CD4-positive, alpha-beta T cell treated with Interleukin-21 for 1 hour (primary cell): Measurements from ENCODE around the gene PLEKHN1.
A peak's percentile ranks its signal among the peaks of the same experiment; 100 is the strongest.

Experiments used
- DNase-seq: peaks from one replicate; pipeline ENCODE4 v3.0.0-alpha.2; 2020

Gene PLEKHN1

GRCh38 chr1:931380-932172, 34.7 kb upstream of the PLEKHN1 start:
- DNase-seq, result no peak

DNA sequence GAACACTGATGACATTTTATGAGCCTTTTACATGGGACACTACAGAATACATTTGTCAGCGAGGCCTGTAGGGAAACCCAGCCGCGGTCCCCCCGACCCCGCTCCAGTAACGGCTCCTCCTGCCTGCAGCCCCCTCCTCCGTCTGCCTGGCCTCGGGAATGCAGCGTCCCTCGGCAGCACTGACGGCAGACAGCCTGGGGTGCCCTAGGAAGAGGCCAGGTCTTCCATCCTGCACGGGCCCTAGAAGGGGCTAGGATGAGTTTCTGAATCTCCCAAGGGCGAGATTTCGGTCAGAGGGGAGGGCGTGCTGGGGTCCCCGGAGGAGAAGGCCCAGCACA, 34.1 kb upstream of the PLEKHN1 start:
- DNase-seq, result no peak

DNA sequence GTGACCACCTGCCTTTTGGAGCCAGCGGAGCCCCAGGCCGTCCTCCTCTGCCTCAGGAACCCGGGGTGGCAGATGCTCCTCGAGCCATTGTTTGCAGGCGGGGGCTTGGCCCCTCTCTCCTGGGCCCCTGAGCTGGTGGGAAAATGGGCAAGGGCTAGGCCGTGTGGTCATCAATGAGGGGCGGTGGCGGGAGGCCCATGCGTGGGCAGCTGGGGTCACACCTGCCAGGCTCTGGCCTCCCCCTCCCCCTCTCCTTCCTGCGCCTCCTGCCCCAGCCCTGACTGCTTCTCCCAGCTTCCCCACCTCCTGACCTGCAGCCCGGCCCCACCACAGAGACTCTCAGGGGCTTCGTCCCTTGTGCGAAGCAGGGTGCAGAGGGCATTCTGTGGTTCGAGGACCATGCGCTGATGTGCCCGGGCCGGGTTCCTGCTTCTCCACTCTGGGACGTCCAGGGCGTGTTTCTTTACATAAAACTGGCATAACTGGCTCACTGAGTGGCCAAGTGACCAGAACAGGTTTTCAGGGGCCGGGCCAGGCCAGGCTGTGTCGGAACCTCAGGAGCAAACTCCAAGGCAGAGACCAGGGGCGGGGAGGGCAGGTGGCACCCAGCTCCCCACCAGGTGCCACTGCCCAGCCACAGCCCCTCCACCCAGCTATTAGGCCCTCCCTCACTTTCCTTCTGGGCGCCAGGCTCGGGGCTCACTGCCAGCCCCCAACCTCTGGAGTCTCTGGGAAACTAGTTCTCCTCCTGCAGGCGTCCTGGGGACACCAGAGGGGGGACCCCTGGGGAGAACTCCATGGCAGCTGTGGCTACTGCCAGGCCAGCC, 33.3 kb upstream of the PLEKHN1 start:
- DNase-seq, result no peak

DNA sequence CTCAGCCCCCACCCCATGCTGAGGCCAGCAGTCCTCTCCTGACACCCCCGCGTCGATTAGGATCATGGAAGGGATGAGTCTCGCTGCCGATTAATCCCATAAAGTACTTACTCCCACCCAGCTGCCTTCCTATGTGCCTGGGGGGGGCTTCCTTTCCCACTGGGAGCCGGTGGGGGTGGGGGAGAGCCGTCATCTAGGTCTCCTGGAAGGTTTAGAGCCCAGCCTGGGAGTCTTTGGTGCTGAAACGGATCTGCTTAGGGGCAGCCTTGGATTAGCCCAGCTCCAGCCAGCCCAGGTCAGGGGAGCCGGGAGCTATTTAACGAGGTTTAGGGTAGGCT, 32.7 kb upstream of the PLEKHN1 start:
- DNase-seq, result no peak

DNA sequence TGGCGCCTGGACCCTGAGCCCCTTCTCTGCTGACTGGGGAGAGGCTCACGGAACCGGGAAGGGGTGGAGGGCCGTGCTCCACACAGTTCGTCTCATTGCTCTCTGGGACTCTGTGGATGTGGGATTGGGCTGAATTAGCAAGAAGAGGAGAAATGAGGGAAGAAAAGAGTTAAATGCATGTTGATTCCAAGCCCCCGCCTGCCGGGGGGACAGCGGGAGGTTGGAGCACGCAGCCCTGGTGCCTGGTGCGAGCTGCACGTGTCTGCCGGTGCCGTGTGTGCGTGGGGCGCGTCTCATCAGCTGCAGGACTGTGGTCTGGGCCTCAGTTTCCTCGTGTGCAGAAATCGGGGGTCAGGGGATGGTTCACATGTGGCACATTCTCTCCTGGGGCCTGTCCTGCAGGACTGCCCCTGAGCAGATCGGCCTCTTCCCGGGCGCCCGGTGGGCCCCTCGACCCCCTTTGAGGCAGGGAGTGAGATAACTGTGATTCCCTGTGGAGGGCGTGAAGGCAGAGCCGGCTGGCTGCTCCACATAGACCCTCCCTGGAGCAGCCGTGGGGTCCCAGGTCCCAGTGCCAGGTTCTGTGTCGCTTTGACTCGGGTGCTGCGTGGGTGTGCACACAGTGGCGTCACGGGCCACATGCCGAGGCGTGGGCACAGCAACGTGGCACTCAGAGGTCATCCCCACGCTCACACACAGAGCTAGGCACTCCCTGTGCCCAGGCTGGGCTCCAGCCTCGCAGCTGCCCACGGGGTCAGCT, 31.1 kb upstream of the PLEKHN1 start:
- no peak for DNase-seq

GRCh38 chr1:935751-936231, 30.5 kb upstream of the PLEKHN1 start:
- DNase-seq, result no peak

DNA sequence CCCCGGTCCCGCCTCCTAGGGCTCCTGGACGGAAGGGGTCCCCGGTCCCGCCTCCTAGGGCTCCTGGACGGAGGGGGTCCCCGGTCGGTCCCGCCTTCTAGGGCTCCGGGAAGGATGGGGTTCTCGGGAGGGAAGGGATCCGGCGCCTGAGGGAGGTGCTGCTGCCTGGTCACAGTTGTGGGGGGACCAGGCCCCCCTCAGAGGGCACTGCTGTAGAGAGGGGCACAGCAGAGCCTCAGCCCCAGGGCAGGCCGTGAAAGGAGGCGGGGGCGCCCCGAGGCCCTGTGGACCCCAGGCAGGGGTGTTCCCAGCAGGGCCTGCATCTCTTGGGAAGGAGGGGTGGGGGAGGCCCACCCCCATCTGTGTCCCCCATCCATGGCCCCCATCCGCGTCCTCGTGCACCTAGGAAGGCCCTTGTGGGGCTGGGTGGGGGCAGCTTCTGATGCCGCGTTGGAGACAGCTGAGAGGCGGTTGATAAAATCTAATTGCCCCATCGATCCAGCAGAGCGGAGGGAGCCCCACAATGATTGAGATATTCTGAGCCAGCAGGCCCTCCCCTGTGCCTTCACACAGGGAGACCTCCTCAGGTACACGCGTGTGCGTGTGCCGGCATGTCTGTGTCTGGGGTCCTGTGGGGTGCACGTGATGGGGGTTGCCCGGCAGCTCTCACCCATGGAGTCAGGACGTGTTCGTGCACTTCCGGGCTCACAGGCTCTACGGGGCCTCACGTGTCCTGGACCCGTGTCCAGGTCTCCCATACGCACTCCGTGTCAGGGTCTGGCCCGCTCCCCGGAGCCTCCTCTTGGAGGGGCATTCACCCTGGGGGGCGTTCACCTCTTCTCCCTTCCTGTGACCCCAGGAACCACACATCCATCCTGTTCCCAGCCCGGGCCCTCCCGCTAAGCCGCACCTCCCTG, 29.7 kb upstream of the PLEKHN1 start:
- DNase-seq, result no peak

DNA sequence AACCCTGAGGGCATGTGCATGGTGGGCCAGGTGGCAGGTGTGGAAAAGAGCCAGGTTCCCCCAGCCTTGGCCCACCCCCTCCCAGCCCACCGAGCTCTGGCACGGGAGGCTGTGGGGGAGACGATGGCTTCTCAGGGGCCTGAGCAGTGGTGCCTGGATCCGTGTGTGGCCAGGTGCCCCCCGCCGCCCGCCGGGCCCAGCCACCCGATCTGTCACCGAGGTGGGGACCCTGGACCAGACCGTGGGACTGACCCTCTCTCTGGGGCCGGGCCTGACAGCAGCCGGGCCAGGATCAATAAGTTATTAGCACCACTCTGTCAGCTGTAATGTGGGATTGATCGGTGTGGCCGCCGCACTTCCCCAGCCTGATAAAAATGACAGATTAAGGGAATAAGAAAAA, 28.8 kb upstream of the PLEKHN1 start:
- DNase-seq, result no peak

GRCh38 chr1:938088-938683, 28.1 kb upstream of the PLEKHN1 start:
- no peak for DNase-seq

DNA sequence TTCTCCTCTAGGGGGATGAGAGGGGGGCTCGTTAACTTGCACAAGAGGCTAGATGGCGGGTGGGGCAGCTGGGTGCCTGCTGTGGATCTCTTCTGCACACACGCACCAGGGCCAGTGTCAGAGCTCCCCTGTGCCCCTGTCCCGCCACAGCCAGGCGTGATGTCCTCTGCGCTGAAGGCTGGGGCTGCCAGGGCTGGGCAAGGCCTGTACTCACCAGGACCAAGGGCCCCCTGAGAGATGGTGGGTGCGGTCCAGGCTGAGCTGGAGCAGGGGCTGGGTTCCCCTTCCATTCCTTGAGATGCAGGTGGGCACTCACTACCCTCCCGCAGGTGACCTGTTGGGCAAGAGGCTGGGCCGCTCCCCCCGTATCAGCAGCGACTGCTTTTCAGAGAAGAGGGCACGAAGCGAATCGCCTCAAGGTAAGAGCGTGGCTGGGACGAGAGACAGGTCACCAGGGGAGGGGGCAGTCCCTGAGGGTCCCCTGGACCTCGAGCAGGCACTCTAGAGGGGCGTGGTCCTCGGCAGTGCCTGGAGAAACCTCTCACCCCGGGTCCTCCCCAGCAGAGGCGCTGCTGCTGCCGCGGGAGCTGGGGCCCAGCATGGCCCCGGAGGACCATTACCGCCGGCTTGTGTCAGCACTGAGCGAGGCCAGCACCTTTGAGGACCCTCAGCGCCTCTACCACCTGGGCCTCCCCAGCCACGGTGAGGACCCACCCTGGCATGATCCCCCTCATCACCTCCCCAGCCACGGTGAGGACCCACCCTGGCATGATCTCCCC, 27.4 kb upstream of the PLEKHN1 start:
- no peak for DNase-seq

DNA sequence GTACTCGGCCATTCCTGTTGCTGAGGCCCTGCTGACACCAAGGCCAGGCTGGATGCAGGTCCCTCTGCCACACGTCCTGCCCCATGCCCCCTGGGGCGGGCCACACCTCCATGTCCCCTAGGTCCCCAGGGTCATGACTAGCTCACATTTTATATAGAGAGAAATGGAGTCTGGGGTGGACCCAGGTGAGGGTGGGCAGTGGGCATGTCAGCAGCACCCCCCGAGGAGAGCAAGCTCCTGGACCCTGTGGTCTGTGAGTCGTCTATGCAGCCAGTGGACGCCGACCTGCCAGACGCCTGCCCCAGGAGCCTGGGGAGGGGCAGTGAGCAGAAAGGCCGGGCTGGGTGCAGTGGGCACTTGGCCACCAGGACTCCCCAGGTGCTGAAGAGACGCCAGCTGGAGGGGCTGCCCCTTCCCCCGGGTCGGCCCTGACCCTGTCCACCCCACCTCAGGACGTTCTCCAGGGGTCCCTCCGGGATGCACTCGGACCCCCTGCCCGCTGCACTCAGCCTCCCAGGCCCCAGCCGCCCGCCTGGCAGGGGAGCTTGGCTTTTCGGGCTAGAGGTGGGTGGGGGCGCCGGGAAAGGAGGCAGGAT, 26.7 kb upstream of the PLEKHN1 start:
- DNase-seq, result no peak

GRCh38 chr1:940107-941014, 25.9 kb upstream of the PLEKHN1 start:
- DNase-seq, result peak; percentile 25

- no peak for DNase-seq
Observed at GRCh38 chr1:941015-941587, 25.2 kb upstream of the PLEKHN1 start.

DNA sequence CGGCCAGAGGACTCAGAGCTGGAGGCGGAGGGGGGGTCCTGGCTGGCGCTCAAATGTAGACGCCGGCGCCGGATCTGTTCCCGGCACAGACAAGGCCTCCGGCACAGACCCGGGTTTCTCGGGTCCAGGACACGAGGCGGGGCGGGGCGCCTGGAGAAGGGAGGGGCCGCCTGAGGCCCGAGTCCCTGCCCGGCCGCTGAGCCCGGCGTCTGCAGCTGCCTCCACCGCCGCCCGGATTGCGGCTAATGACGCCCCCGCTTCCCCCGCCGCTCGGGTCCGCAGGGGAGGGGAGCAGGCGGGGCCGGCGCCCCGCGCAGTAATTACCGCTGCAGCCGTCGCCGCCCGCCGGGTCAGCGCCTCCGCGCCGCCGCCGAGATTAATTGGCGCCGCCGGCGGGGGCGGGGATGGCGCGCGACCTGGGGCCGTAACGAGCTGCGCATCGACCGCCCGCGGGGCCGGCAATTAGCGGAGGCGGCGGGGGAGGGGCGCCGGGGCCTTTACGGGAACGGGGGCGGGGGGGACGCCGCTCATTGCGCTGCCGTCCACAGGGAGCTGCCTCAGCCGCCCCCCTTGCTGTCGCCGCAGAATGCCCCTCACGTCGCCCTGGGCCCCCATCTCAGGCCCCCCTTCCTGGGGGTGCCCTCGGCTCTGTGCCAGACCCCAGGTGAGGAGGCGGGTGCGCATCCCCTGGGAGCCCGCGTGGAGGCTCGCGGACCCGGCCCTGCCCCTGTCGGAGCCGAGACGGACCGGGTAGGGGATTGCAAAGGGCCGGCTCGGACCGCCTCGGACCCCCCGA, 24.5 kb upstream of the PLEKHN1 start:
- no peak for DNase-seq

GRCh38 chr1:942411-942821, 23.9 kb upstream of the PLEKHN1 start:
- no peak for DNase-seq

DNA sequence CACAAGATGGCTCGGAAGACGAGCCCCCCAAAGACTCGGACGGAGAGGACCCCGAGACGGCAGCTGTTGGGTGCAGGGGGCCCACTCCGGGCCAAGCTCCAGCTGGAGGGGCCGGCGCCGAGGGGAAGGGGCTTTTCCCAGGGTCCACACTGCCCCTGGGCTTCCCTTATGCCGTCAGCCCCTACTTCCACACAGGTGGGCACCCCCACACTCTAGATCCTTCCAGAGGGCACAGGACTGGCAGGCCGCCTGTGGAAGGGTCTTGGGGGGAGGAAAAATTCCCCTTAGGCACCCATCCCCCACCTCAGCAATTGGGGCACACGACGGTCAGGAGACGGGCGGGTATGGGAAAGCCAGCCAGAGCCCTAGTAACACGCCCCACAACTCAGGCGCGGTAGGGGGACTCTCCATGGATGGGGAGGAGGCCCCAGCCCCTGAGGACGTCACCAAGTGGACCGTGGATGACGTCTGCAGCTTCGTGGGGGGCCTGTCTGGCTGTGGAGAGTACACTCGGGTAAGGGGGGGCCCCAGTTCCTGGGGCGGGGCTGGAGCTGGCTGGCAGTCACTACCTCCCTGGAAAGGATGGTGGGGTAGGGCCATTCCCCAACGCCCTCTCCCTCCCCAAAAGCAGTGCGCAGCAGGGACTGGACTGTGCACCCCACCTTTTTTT, 23.3 kb upstream of the PLEKHN1 start:
- no peak for DNase-seq

DNA sequence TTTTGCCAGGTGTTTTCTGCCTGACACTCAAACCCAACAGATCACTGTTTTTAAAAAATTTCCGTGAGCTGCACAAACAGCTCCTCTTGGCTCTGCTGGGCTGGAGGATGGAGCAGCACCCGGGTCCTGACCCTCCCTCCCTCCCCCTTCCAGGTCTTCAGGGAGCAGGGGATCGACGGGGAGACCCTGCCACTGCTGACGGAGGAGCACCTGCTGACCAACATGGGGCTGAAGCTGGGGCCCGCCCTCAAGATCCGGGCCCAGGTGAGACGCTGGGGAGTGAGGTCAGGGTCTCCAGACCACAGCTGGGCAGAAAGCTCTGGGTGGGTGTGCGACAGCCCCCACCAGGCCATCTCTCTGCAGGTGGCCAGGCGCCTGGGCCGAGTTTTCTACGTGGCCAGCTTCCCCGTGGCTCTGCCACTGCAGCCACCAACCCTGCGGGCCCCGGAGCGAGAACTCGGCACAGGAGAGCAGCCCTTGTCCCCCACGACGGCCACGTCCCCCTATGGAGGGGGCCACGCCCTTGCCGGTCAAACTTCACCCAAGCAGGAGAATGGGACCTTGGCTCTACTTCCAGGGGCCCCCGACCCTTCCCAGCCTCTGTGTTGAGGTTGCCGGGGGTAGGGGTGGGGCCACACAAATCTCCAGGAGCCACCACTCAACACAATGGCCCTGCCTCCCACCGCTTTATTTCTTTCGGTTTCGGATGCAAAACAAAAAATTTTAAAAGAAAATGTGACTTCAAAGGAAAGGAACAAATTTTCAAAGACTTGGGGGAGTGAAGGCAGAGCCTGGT, 22.5 kb upstream of the PLEKHN1 start:
- DNase-seq, result no peak
